NOMO-1 treated with DMSO at 0.1 percent for 48 hours (cell line): ENCODE results near the gene SMIM27.
"Not testable (repeated sequence)": the region's sequence is repeated elsewhere in the genome, so short reads cannot be mapped to it uniquely, and the experiment has no call there.

Experiments
- DNase-seq: peaks from one replicate; lab custom pipeline; 2025; ENCODE audit not compliant: unreplicated experiment; lab: John Stamatoyannopoulos, UW

SMIM27 gene

GRCh38 chr9:32596096-32596865, 44.2 kb downstream of the SMIM27 start:
- DNase-seq, result no peak

- no peak for DNase-seq
Measured at GRCh38 chr9:32596936-32597335, 44.8 kb downstream of the SMIM27 start.

GRCh38 chr9:32599021-32599420, 46.9 kb downstream of the SMIM27 start:
- not testable (repeated sequence) for DNase-seq
